ENCODE data around the gene ALPL. TPM values are rescaled to one million over a fixed set of nuclear protein-coding genes. Genes with fewer than 3 reads are reported as not detected.
A peak's percentile ranks its signal among the peaks of the same experiment; 100 is the strongest.

The ALPL gene
- total RNA-seq, 1 experiment from 2014 or later: 0.73 TPM

GRCh38 chr1:21490774-21491487, 18.3 kb upstream of the ALPL start:
- H3K4me2 ChIP-seq (ENCODE audit: low read length): no peak overlapping the region
- intact Hi-C loops (cut with micrococcal nuclease): loop anchor here (2.0 to 10.0 kb wide), 3 partner anchors 50 to 256 kb away; partner anchors contain the start of gene NBPF3
- H3K4me3 ChIP-seq (ENCODE audit: low read length): no peak overlapping the region
- H3K9me2 ChIP-seq (replicated peaks; ENCODE audit: low read length): no peaks in the 10 kb centered on the region
- H3K27ac ChIP-seq (ENCODE audit: low read length): no peak overlapping the region
- no peaks in the 10 kb centered on the region for H3K9me3 ChIP-seq (ENCODE audit: low read length)
- H3K27me3 ChIP-seq (ENCODE audit: low read length): no peaks in the 10 kb centered on the region
- H2AFZ ChIP-seq (ENCODE audit: low read length): no peak overlapping the region
- peak; percentile 82 for TF ChIP-seq CTCF (conservative IDR thresholded peaks at IDR 0.05; ENCODE audit: low read depth, low read length)
- TF ChIP-seq EZH2phosphoT487 (IDR thresholded peaks at IDR 0.05; ENCODE audit: borderline replicate concordance, low read length): no peak
- DNase-seq: peak; percentile 78
- BruUV-seq (replicated peaks): no TSS peak
- peak; percentile 87 for ATAC-seq
- no peaks in the 10 kb centered on the region for H3F3A ChIP-seq (ENCODE audit: low read length, unreplicated experiment)
- H3K36me3 ChIP-seq (ENCODE audit: low read depth, low read length): no peaks in the 10 kb centered on the region
- no peak overlapping the region for H3K9ac ChIP-seq (ENCODE audit: low read length)
- CTCF ChIA-PET: interaction anchor here (1.0 to 2.2 kb wide), 2 partner anchors 120 to 122 kb away, joined by 5 to 24 read pairs; no protein-coding TSS in a partner anchor
- H3K79me2 ChIP-seq (ENCODE audit: low read length): no peaks in the 10 kb centered on the region
- H4K20me1 ChIP-seq (ENCODE audit: low read length): no peaks in the 10 kb centered on the region
- no peaks in the 10 kb centered on the region for H3K4me1 ChIP-seq (ENCODE audit: insufficient read depth, low read length)
- POLR2A ChIA-PET (ENCODE audit: unreplicated experiment): no interaction called here

GRCh38 chr1:21491488-21492355, 17.5 kb upstream of the ALPL start:
- no peaks in the 10 kb centered on the region for H3K9me3 ChIP-seq (ENCODE audit: low read length)
- BruUV-seq (replicated peaks): no TSS peak
- H3K4me3 ChIP-seq (ENCODE audit: low read length): no peak overlapping the region
- H4K20me1 ChIP-seq (ENCODE audit: low read length): no peaks in the 10 kb centered on the region
- ATAC-seq (no peak), DNase-seq (no peak)
- no peak overlapping the region for H3K27ac ChIP-seq (ENCODE audit: low read length)
- POLR2A ChIA-PET (ENCODE audit: unreplicated experiment): no interaction called here
- no peak overlapping the region for H3K9ac ChIP-seq (ENCODE audit: low read length)
- no peaks in the 10 kb centered on the region for H3K4me1 ChIP-seq (ENCODE audit: insufficient read depth, low read length)
- H3K79me2 ChIP-seq (ENCODE audit: low read length): no peaks in the 10 kb centered on the region
- CTCF ChIA-PET: interaction anchor here (0.5 to 2.2 kb wide), 2 partner anchors 19 to 121 kb away, joined by 3 to 24 read pairs; no protein-coding TSS in a partner anchor
- no peak overlapping the region for H2AFZ ChIP-seq (ENCODE audit: low read length)
- H3F3A ChIP-seq (ENCODE audit: low read length, unreplicated experiment): no peaks in the 10 kb centered on the region
- no peaks in the 10 kb centered on the region for H3K27me3 ChIP-seq (ENCODE audit: low read length)
- H3K4me2 ChIP-seq (ENCODE audit: low read length): no peak overlapping the region
- H3K9me2 ChIP-seq (replicated peaks; ENCODE audit: low read length): no peaks in the 10 kb centered on the region
- intact Hi-C loops (cut with micrococcal nuclease): loop anchor here (2.0 to 10.0 kb wide), 3 partner anchors 51 to 257 kb away; partner anchors contain the start of gene NBPF3
- no peaks in the 10 kb centered on the region for H3K36me3 ChIP-seq (ENCODE audit: low read depth, low read length)
- TF ChIP-seq CTCF (conservative IDR thresholded peaks at IDR 0.05; ENCODE audit: low read depth, low read length) (no peak), EZH2 (IDR thresholded peaks at IDR 0.05; ENCODE audit: low read length, unreplicated experiment) (no peak), EZH2phosphoT487 (IDR thresholded peaks at IDR 0.05; ENCODE audit: borderline replicate concordance, low read length) (no peak)

Measured in PC-3 (cell line).